GM19193 (cell line): ENCODE data around the gene CGGBP1.

ENCODE experiments used
- POLR2A ChIP-seq: IDR thresholded peaks from 4 replicates; pipeline ENCODE4 v1.6.1; 2011; ENCODE audit not compliant: insufficient read depth, insufficient read length; ENCODE audit errors: extremely low read depth

The CGGBP1 gene

DNA sequence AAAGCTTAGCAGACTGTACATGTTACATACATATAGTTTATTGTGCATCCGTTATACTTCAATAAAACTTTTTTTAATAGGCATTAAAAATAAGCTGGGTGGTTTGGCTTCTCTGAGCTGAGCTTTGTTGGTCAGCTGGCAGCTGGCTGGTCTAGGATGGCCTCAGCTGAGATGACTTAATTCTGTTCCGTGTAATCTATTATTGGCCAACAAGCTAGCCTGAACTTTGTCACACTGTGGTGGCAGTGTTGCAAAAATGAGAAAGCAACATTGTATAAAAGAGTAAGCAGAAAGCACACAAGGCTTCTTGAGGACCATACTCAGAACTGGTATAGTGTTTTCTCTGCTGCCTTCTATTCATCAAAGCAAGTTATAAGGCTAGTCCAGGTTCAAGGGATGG is 45.2 kb downstream of the CGGBP1 start:
- no peak for TF ChIP-seq POLR2A

DNA sequence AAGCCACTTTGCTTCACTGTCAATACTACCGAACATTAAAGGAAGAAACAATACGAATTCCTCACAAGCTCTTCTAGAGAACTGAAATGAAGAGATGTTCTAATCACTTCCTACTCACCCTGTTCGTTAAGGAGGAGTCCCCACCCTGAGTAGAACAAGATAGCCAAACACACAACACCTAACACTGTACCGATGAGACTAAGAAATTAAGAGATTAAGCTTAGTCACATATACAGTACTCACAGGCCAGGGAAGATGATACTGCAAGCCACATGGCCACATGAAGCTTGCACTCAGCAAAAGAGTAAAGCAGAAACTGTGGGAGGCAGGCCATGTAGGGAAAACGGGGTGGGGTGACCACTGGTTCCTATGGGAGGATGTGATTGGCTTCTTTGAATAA is 48.0 kb downstream of the CGGBP1 start:
- TF ChIP-seq POLR2A, result no peak

DNA sequence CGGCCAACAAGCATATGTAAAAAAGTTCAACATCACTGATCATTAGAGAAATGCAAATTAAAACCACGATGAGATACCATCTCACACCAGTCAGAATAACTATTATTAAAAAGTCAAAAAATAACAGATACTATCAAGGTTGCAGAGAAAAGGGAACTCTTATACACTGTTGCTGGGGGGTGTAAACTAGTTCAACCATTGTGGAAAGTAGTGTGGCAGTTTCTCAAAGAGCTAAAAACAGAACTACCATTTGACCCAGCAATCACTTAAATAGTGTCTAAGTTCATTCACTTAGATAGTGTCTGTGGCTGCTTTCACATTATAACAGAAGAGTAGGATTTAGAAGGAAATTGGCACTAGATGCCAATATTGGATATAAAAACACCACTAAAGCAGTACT is 49.7 kb downstream of the CGGBP1 start:
- TF ChIP-seq POLR2A, result no peak

DNA sequence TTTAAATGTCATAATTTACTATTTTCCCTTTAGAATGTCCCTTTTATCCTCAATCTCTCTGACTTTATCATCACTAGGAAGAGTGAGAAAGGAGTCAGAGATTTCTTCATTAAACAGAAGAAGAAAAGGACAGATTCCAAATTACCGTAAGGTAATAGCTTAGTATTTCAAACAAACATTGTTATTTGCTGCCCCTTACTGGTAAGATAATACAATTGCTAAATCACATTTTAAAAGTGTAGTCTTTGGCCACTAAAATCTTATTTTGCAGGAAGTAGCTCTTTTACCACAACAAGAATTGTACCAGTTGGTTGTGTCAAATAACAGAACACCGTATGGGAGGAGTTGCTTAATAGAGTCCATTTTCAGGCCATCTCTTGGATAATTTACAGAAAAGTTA is 53.7 kb downstream of the CGGBP1 start:
- TF ChIP-seq POLR2A, result no peak

DNA sequence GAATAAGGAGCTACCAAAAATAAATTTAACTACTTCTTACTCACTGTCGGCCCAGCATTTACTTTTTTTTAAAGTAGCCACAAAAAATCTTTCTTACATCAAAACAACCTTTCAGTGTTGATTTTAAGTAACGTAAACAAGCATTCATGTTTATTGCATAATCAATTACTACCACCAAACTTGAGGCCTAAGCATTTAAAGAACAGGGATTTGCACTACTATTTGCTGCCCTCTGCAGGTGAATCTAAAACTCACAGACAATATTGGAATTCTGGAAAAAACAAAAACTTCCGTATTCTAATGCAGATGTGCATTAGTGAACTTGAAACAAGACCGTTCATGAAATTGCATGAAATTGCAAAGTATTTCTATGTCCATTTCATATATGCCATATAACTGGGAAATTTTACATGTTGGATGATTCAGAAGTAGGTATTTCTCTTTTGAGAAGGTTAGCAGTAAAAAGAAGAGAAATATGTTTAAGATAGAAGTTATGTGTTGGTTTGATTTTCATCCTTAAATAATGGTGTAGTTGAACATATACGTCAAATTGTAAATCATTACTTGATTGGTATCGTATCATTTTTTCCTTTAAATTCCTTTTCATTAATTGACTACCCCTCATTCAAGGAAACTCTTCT is 55.6 kb downstream of the CGGBP1 start:
- no peak for TF ChIP-seq POLR2A

DNA sequence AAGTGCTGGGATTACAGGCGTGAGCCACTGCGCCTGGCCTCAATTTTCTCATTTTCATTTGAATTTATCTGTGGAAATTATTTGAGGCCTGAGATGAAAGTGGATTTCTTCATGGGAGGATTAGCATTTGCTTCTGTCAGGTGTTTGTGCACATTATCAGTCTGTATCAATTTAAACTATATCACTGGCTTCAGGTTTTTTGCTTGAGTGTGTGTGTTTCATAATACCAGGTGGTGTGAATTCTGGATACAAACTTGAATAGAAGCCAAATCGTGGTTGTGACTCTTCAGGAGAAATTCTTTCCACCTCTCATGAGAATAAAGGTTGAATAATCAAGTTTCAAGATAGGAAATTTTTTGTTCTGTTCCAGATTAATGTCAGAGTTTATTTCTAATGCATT is 56.4 kb downstream of the CGGBP1 start:
- no peak for TF ChIP-seq POLR2A
